GM21529 (cell line): ENCODE data around the gene CLSTN1.

Source experiments
- ATAC-seq: cut with Tn5 transposase; IDR thresholded peaks from one replicate; pipeline ENCODE4 v1.9.1; 2021; ENCODE audit not compliant: unreplicated experiment

The CLSTN1 gene

GRCh38 chr1:9732123-9732971 lies 91.4 kb downstream of the CLSTN1 start:
- ATAC-seq: no peak

DNA sequence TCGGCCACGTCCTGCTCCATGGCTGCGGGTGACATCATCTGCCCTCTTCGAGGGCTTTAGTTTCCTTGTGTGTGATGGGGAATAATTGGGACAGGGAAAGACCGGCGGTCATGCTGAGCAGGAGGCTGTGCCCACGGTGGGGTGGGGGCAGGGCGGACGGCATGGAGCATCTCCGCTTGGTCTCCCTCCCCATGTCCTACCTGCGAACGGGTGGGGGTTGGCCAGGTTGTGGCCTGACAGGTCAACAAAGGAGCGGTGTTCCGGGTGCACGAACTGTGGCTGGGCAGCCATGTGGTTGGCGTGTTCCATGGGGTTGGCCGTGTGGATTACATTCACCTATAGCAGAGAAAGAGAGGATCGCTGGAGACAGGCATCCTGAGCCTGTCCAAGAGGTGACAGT lies 92.2 kb downstream of the CLSTN1 start:
- ATAC-seq: no peak

DNA sequence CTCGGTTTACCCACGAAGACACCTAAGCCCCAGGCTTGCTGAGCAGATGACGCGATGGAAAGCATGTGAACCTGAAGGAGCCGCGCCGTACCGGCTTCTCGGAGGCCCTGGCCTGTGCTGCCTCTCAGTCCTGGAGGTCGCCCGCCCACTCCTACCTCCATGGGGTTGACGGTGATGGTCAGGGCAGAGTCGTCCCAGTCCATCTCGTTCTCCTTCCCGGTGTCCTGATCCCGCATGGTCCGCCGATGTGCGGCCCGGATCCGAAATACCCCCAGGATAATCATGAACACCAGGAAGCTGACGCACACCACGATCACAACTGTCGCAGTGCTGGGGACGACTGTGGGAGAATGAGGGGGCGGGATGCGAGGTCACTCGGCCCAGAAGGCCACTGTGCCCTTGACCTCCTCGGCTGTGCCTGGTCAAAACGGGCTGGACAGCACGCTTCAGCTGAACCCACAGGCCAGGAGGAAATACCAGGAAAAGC lies 92.7 kb downstream of the CLSTN1 start:
- ATAC-seq: no peak

- no peak for ATAC-seq
Measured at GRCh38 chr1:9730096-9730901, 93.5 kb downstream of the CLSTN1 start.

DNA sequence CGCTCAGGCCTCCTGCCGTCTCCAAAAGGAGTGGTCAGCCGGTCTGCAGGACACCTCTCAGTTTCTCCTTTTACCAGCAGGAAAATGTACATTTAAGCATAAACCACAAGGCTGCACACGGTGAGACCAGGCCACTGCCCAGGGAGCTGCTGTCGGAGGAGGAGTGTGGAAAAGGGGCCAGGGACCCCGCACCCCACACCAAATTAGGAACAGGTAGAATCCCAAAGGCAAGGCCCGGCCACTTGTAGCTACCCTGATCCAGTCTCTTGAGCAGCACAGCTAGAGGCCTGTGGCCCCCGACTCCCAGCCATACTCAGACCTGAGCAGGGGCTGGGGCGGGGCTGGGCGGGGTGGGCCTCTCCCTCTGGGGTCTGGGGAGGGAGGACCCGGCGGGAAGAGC lies 94.2 kb downstream of the CLSTN1 start:
- no peak for ATAC-seq

DNA sequence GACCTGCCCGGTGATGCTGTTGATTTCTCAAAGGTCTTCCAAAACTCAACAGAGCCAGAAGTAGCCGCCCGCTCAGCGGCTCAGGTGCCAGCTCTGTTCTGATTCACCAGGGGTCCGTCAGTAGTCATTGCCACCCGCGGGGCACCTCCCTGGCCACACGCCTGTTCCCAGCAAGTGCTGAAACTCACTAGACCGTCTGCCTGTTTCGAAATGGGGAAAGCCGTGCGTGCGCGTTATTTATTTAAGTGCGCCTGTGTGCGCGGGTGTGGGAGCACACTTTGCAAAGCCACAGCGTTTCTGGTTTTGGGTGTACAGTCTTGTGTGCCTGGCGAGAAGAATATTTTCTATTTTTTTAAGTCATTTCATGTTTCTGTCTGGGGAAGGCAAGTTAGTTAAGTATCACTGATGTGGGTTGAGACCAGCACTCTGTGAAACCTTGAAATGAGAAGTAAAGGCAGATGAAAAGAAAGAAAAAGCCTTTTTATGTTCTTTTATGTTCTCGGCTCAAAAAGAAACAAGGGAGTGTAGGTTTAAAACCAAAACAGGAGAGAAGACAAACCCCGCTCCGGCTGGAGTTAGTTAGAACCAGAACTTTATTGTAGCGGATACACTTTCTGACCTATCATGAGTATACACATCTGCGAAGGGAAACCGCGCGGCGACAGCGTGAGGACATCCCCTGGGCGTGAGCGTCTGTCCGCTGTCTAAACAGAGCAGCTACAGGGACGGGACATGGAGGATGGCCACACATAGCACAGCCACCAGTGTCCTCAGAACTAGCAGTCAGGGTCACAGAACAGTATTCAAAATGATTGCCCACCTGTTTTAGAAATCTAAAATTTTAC lies 95.1 kb downstream of the CLSTN1 start:
- ATAC-seq: no peak

DNA sequence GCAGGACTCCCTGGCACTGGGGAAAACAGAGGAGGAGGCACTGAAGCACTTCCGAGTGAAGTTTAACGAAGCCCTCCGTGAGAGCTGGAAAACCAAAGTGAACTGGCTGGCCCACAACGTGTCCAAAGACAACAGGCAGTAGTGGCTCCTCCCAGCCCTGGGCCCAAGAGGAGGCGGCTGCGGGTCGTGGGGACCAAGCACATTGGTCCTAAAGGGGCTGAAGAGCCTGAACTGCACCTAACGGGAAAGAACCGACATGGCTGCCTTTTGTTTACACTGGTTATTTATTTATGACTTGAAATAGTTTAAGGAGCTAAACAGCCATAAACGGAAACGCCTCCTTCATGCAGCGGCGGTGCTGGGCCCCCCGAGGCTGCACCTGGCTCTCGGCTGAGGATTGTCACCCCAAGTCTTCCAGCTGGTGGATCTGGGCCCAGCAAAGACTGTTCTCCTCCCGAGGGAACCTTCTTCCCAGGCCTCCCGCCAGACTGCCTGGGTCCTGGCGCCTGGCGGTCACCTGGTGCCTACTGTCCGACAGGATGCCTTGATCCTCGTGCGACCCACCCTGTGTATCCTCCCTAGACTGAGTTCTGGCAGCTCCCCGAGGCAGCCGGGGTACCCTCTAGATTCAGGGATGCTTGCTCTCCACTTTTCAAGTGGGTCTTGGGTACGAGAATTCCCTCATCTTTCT lies 96.7 kb downstream of the CLSTN1 start:
- no peak for ATAC-seq

GRCh38 chr1:9726406-9726805 lies 97.4 kb downstream of the CLSTN1 start:
- no peak for ATAC-seq

- ATAC-seq: peak; percentile 84
Measured at GRCh38 chr1:9724706-9725476, 98.9 kb downstream of the CLSTN1 start.

GRCh38 chr1:9723926-9724325 lies 99.8 kb downstream of the CLSTN1 start:
- no peak for ATAC-seq

GRCh38 chr1:9723068-9723805 lies 100.5 kb downstream of the CLSTN1 start:
- no peak for ATAC-seq

DNA sequence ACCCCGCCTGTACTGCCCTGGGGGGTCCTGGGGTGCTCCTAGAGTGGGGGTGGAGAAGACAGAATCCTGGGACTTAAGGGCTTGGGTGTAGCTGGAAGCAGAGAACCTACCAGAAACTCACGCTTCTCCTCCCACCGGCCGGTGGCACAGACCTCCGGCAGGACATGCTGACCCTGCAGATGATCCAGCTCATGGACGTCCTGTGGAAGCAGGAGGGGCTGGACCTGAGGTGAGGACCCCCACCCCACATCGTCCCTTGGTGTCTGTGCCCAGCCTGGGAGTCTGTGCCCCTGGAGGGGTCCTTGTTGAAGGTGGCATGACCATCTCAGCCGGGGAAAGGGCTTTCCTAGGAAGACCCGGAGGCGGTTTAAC lies 101.4 kb downstream of the CLSTN1 start:
- no peak for ATAC-seq

DNA sequence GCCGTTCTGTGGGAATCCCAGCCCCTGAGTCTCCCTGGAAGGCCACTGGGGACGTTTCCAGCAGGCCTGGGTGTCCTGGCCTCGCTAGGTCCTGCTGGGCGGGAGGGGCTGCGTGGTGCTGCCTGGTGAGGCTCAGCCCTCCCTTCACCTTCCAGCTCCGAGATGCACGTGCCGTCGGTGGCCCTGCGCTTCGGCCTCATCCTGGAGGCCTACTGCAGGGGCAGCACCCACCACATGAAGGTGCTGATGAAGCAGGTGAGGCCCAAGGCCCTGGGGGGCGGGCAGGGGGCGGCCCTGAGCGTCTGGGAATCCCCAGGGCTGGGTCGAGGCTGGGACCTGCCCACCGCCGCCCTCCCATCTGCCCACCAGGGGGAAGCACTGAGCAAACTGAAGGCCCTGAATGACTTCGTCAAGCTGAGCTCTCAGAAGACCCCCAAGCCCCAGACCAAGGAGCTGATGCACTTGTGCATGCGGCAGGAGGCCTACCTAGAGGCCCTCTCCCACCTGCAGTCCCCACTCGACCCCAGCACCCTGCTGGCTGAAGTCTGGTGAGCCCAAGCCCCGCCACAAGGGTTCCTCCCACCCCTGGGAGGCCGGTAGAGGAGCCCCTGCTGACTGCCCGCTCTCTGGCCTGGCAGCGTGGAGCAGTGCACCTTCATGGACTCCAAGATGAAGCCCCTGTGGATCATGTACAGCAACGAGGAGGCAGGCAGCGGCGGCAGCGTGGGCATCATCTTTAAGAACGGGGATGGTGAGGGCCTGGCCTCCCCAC lies 102.0 kb downstream of the CLSTN1 start:
- no peak for ATAC-seq

DNA sequence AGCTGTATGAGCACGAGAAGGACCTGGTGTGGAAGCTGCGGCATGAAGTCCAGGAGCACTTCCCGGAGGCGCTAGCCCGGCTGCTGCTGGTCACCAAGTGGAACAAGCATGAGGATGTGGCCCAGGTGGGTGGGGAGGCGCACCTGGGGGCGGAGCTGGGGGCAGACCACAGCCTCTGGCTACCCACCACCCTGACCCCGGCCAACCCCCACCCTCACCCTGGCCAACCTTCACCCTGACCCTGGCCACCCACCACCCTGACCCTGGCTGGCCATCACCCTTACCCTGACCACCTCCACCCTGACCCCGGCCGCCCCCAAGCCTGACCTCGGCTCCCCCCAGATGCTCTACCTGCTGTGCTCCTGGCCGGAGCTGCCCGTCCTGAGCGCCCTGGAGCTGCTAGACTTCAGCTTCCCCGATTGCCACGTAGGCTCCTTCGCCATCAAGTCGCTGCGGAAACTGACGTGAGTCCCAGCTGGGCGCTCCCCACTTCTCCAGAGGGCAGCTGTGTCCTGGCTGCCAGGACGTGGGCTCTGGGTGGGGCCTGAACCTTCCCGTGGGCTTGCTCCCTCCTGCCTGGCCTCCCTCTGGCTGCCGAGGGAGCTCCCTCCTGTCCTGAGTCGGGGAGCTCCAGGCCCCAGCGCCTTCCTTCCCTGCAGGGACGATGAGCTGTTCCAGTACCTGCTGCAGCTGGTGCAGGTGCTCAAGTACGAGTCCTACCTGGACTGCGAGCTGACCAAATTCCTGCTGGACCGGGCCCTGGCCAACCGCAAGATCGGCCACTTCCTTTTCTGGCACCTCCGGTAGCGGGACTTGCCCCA lies 102.8 kb downstream of the CLSTN1 start:
- no peak for ATAC-seq

- no peak for ATAC-seq
Measured at GRCh38 chr1:9719978-9720722, 103.6 kb downstream of the CLSTN1 start.

- no peak for ATAC-seq
Measured at GRCh38 chr1:9718006-9718680, 105.6 kb downstream of the CLSTN1 start.
